HEK293T (cell line): ENCODE data around the gene KYNU.

Experiments used
- SP1 ChIP-seq: fragments of 450-650 bp; IDR thresholded peaks from 2 replicates; pipeline ENCODE4 v1.6.1; 2017
- TARDBP ChIP-seq: fragments of 450-650 bp; IDR thresholded peaks from 2 replicates; pipeline ENCODE4 v1.6.1; 2016

DNA sequence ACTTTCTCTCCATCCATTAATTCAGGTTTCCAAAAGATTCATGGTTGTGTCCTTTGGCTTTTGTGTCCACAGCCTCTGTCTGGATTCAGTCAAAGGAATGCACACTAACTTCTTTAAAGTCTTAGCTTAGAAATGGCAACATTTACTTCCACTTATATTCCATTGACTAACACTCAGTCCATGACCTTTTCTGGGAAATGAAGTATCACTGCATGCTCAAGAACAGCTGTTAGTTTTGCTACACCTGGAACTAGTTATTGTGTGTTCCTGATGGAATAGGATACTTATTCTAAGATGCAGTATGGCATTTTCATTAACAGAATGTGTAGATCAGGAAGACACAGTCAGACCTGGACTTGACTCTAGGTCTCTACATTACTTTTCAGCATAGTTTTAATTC, 88.8 kb downstream of the KYNU start:
- TF ChIP-seq TARDBP (no peak), SP1 (no peak)
